Breast epithelium (tissue), 4 donors: ENCODE measurements around the gene CFAP300. TPM values are rescaled to one million over a fixed set of nuclear protein-coding genes. Genes with fewer than 3 reads are reported as not detected.

Source experiments
- DNase-seq, 2 donors: peaks; one replicate each; pipeline ENCODE4 v3.0.0-alpha.2; 2019; ENCODE audit warnings: low spot score in 2 of 2
- H3K27ac ChIP-seq, 2 donors: fragments of 200-600 bp; sonication (generic) in 1 of 2; one replicate each; pipeline ENCODE4 v1.5.1; 2016 to 2019; ENCODE audit warnings: mild to moderate bottlenecking in 1 of 2
- H3K27me3 ChIP-seq, 2 donors: fragments of 200-600 bp; sonication (generic) in 1 of 2; one replicate each; pipeline versions ENCODE4 v1.5.1 to v1.6.0; 2017 to 2019; ENCODE audit warnings: control low read depth in 1 of 2, mild to moderate bottlenecking in 1 of 2
- H3K36me3 ChIP-seq: fragments of 200-600 bp; one replicate; pipeline ENCODE4 v1.5.1; 2019
- H3K4me1 ChIP-seq, 2 donors: fragments of 200-600 bp; sonication (generic); one replicate each; pipeline ENCODE4 v1.5.1; 2016 to 2019; ENCODE audit warnings: control low read depth in 1 of 2
- H3K4me3 ChIP-seq, 3 donors: fragments of 200-600 bp; sonication (generic); 1 replicate in 2 of 3; 2 replicates in 1 of 3; pipeline ENCODE4 v1.5.1; 2016 to 2019; ENCODE audit warnings: mild to moderate bottlenecking in 3 of 3, moderate library complexity in 2 of 3
- H3K9me3 ChIP-seq, 2 donors: fragments of 200-600 bp; sonication (generic) in 1 of 2; one replicate each; pipeline ENCODE4 v1.5.1; 2016 to 2019; ENCODE audit warnings: control low read depth in 1 of 2
- CTCF ChIP-seq, 3 donors: fragments of 450-650 bp; IDR thresholded peaks; one replicate each; pipeline ENCODE4 v1.5.1; 2016 to 2017; ENCODE audit warnings: antibody characterized with exemption in 3 of 3, mild to moderate bottlenecking in 3 of 3, moderate library complexity in 3 of 3
- POLR2AphosphoS5 ChIP-seq, 3 donors: sonication (generic); formaldehyde crosslinking; IDR thresholded peaks; one replicate each; pipeline ENCODE4 v1.6.1; 2017; ENCODE audit warnings: antibody characterized with exemption in 3 of 3
- intact Hi-C: fragments of 100-400 bp; cut with DNase I; formaldehyde crosslinking; loops from one replicate; pipeline ENCODE4 v1.15.1; 2023; ENCODE audit warnings: low total_unique reads
- total RNA-seq, 3 donors: library from RNA; depleted of rRNA; stranded (reverse); fragments of >200 nt; gene quantifications; one replicate each; pipeline ENCODE4 v1.1.0, GENCODE V29; 2016

The CFAP300 gene
- total RNA-seq, 3 donors from 2014 or later, result 2.0 to 8.3 (median 4.4) TPM

- Histone ChIP-seq H3K9me3 (no peaks in the 10 kb centered on the region), H3K4me3 (no peak overlapping the region), H3K27me3 (no peaks in the 10 kb centered on the region), H3K4me1 (peaks cover 0 to 10% of the 10 kb centered on the region in 2 donors), H3K27ac (no peak overlapping the region), H3K36me3 (no peaks in the 10 kb centered on the region)
- no peak for TF ChIP-seq CTCF (IDR thresholded peaks at IDR 0.05)
- TF ChIP-seq POLR2AphosphoS5 (IDR thresholded peaks at IDR 0.05), result no peak
- intact Hi-C loops, result no loop called here
- DNase-seq, result no peak
Measured at GRCh38 chr11:102121329-102121728, 74.1 kb downstream of the CFAP300 start.

Other genes starting within 250 kb of the CFAP300 start
- 10 to 100 TPM in 1 of 3 donors, 1 to 10 TPM in 2; 6.9 to 14.7 (median 9.1) TPM for gene CEP126, start 132.4 kb upstream of the CFAP300 start, total RNA-seq
- 1 to 10 TPM in 1 of 3 donors, under 1 TPM in 1, not detected in 1; 0.33 to 5.6 TPM for gene ANGPTL5, start 130.9 kb upstream of the CFAP300 start, total RNA-seq
- 100 to 1,000 TPM; 179 to 215 (median 184) TPM for gene YAP1, start 63.0 kb downstream of the CFAP300 start, total RNA-seq